Fibroblast of pulmonary artery (primary cell): Measurements from ENCODE around the gene KRT1.

ENCODE experiments used
- DNase-seq: peaks from one replicate; pipeline ENCODE4 v3.0.0-alpha.2; 2010; ENCODE audit warnings: low read depth
- H3K4me3 ChIP-seq: replicated peaks from 2 replicates; pipeline ENCODE4 v1.5.1; 2011; ENCODE audit warnings: low read depth, mild to moderate bottlenecking, control low read depth, low read length, moderate library complexity
- CTCF ChIP-seq: IDR thresholded peaks from 2 replicates; pipeline ENCODE4 v1.5.1; 2011; ENCODE audit warnings: mild to moderate bottlenecking, control low read depth, low read length, inconsistent platforms; ENCODE audit errors: missing control alignments

The KRT1 gene

GRCh38 chr12:52634266-52635056, 45.7 kb downstream of the KRT1 start:
- H3K4me3 ChIP-seq, result no peak overlapping the region
- DNase-seq, result no peak
- no peak for TF ChIP-seq CTCF

GRCh38 chr12:52633383-52633782, 46.8 kb downstream of the KRT1 start:
- no peak overlapping the region for H3K4me3 ChIP-seq
- no peak for TF ChIP-seq CTCF
- no peak for DNase-seq

GRCh38 chr12:52632656-52633055, 47.6 kb downstream of the KRT1 start:
- no peak for TF ChIP-seq CTCF
- no peak for DNase-seq
- no peak overlapping the region for H3K4me3 ChIP-seq

GRCh38 chr12:52631676-52632459, 48.3 kb downstream of the KRT1 start:
- DNase-seq, result no peak
- H3K4me3 ChIP-seq, result no peak overlapping the region
- no peak for TF ChIP-seq CTCF

GRCh38 chr12:52631264-52631663, 48.9 kb downstream of the KRT1 start:
- no peak for DNase-seq
- no peak overlapping the region for H3K4me3 ChIP-seq
- no peak for TF ChIP-seq CTCF

GRCh38 chr12:52630599-52631200, 49.5 kb downstream of the KRT1 start:
- DNase-seq, result no peak

More at GRCh38 chr12:52630599-52631200, 49.5 kb downstream of the KRT1 start:
- TF ChIP-seq CTCF, result no peak
- H3K4me3 ChIP-seq, result no peak overlapping the region
